B cell (primary cell): ENCODE data around the gene DOHH. TPM values are rescaled to one million over a fixed set of nuclear protein-coding genes. Genes with fewer than 3 reads are reported as not detected.
A peak's percentile ranks its signal among the peaks of the same experiment; 100 is the strongest.

Source experiments
- ATAC-seq: fragments of 200-7000 bp; cut with Tn5 transposase; one replicate; pipeline ENCODE4 v1.10.0; 2021; ENCODE audit warnings: low read depth, mild to moderate bottlenecking, moderate number of reproducible peaks, moderate library complexity
- CTCF ChIA-PET: fragments of 350-600 bp; sonication (Branson Sonifier 250); formaldehyde crosslinking; loops from one replicate; lab custom pipeline; 2021; ENCODE audit warnings: antibody characterized with exemption, inconsistent platforms; lab: Charles Lee
- POLR2A ChIA-PET: fragments of 350-600 bp; sonication (Branson Sonifier 250); formaldehyde crosslinking; loops from one replicate; lab custom pipeline; 2021; ENCODE audit warnings: antibody characterized with exemption; lab: Charles Lee
- DNase-seq: peaks from one replicate; pipeline ENCODE4 v3.0.0; 2013
- H2AFZ ChIP-seq: 2 replicates; pipeline ENCODE4 v1.6.1; 2012; ENCODE audit warnings: mild to moderate bottlenecking, low read depth, low read length; ENCODE audit not compliant: insufficient read depth, poor library complexity, severe bottlenecking
- H3K27ac ChIP-seq, 2 donors: 1 replicate in 1 of 2; 2 replicates in 1 of 2; pipeline ENCODE4 v1.5.1; 2012 to 2013; ENCODE audit warnings: low read length in 2 of 2, mild to moderate bottlenecking in 2 of 2, moderate library complexity in 1 of 2
- H3K27me3 ChIP-seq, 4 experiments: fragments of 200-600 bp in 1 of 4; sonication (generic) in 1 of 4; replicated peaks in 1 of 4; 1 replicate in 2 of 4; 2 replicates in 2 of 4; pipeline versions ENCODE4 v1.6.1 to v1.7.0; 2013 to 2016; ENCODE audit warnings: low read length in 3 of 4, mild to moderate bottlenecking in 2 of 4, mixed read lengths in 1 of 4, moderate library complexity in 1 of 4; ENCODE audit not compliant: insufficient read depth in 4 of 4, control insufficient read depth in 3 of 4; ENCODE audit errors: control extremely low read depth in 1 of 4
- H3K36me3 ChIP-seq, 2 experiments: replicated peaks in 1 of 2; 1 replicate in 1 of 2; 2 replicates in 1 of 2; pipeline versions ENCODE4 v1.6.1 to v1.7.1; 2013; ENCODE audit warnings: low read length in 1 of 2; ENCODE audit not compliant: insufficient read depth in 2 of 2, control insufficient read depth in 1 of 2; ENCODE audit errors: control extremely low read depth in 1 of 2, extremely low read depth in 1 of 2
- H3K4me1 ChIP-seq, 2 donors: fragments of 200-600 bp in 1 of 2; sonication (generic) in 1 of 2; 1 replicate in 1 of 2; 2 replicates in 1 of 2; pipeline versions ENCODE4 v1.5.1 to v1.6.1; 2013 to 2017; ENCODE audit warnings: low read length in 2 of 2; ENCODE audit not compliant: control insufficient read depth in 2 of 2, insufficient read depth in 2 of 2
- H3K4me2 ChIP-seq: replicated peaks from 2 replicates; pipeline ENCODE3; 2012; ENCODE audit warnings: mild to moderate bottlenecking, low read depth, low read length; ENCODE audit not compliant: poor library complexity, severe bottlenecking
- H3K4me3 ChIP-seq, 5 experiments: fragments of 200-600 bp in 1 of 5; sonication (generic) in 1 of 5; 1 replicate in 3 of 5; 2 replicates in 2 of 5; pipeline versions ENCODE4 v1.5.1 to v1.7.0; 2011 to 2016; ENCODE audit warnings: low read length in 4 of 5, mild to moderate bottlenecking in 4 of 5, low read depth in 2 of 5, control low read depth in 1 of 5, moderate library complexity in 1 of 5; ENCODE audit not compliant: insufficient read depth in 1 of 5; ENCODE audit errors: control extremely low read depth in 1 of 5, extremely low read depth in 1 of 5
- H3K79me2 ChIP-seq: fragments of 200-600 bp; sonication (generic); one replicate; pipeline ENCODE4 v1.6.0; 2016; ENCODE audit warnings: low read length; ENCODE audit not compliant: control insufficient read depth, insufficient read depth
- H3K9ac ChIP-seq: fragments of 200-600 bp; sonication (generic); 2 replicates; pipeline ENCODE4 v1.6.1; 2017; ENCODE audit warnings: mild to moderate bottlenecking, low read length, moderate library complexity
- H3K9me3 ChIP-seq, 3 donors: one replicate each; pipeline versions ENCODE4 v1.6.1 to v1.7.1; 2013; ENCODE audit warnings: low read length in 2 of 3; ENCODE audit not compliant: control insufficient read depth in 2 of 3, insufficient read depth in 1 of 3; ENCODE audit errors: control extremely low read depth in 1 of 3
- H4K20me1 ChIP-seq: 2 replicates; pipeline ENCODE4 v1.6.0; 2012; ENCODE audit warnings: mild to moderate bottlenecking, low read length; ENCODE audit not compliant: insufficient read depth, control insufficient read depth, poor library complexity, severe bottlenecking
- H3K27ac Mint-ChIP-seq: one replicate; pipeline ENCODE4 v1.8.0; 2021; ENCODE audit warnings: mixed read lengths
- H3K27me3 Mint-ChIP-seq: one replicate; pipeline ENCODE4 v1.8.0; 2021; ENCODE audit warnings: mixed read lengths
- H3K4me1 Mint-ChIP-seq: one replicate; pipeline ENCODE4 v1.8.0; 2021; ENCODE audit warnings: mixed read lengths
- H3K4me3 Mint-ChIP-seq: one replicate; pipeline ENCODE4 v1.8.0; 2021; ENCODE audit warnings: mixed read lengths
- H3K9me3 Mint-ChIP-seq: one replicate; pipeline ENCODE4 v1.8.0; 2022; ENCODE audit warnings: mixed read lengths; ENCODE audit not compliant: insufficient read depth
- EZH2 ChIP-seq: IDR thresholded peaks from 2 replicates; pipeline ENCODE4 v1.6.1; 2012; ENCODE audit warnings: borderline replicate concordance, low read depth, mild to moderate bottlenecking, moderate library complexity, low read length; ENCODE audit not compliant: insufficient read depth, poor library complexity, severe bottlenecking
- WGBS: methylation state at CpG from one replicate; pipeline ENCODE4 v1.1.5; 2013; ENCODE audit warnings: missing lambda C conversion rate; ENCODE audit not compliant: insufficient coverage; 5-methylcytosine and 5-hydroxymethylcytosine counted together
- intact Hi-C: fragments of 100-400 bp; cut with micrococcal nuclease; formaldehyde crosslinking; loops from one replicate; pipeline ENCODE4 v1.10.0; 2022
- polyA plus RNA-seq: library from polyadenylated mRNA; depleted of rRNA; stranded (reverse); fragments of >200 nt; gene quantifications from 2 replicates; pipeline ENCODE4 v1.2.3, GENCODE V29; 2012
- total RNA-seq, 2 donors: library from RNA; stranded (reverse); fragments of 120-200 nt in 1 of 2; gene quantifications; 1 replicate in 1 of 2; 2 replicates in 1 of 2; pipeline versions ENCODE4 v1.2.3 to v1.2.4, GENCODE V29; 2013 to 2022
- TF ChIP-seq, protein P1 (sequence below): fragments of 200-600 bp; IDR thresholded peaks from one replicate; pipeline ENCODE4 v1.8.0; 2022; ENCODE audit warnings: antibody characterized with exemption, mild to moderate bottlenecking

Gene DOHH
- total and polyA plus RNA-seq, 2 donors (not counting 1 experiment from before 2014, with no cell fraction given) = 6.6 to 8.6 TPM

- Mint-ChIP-seq H3K4me1 (peaks cover 56% of the 10 kb centered on the region), H3K27ac (no peak overlapping the region), H3K4me3 (no peak overlapping the region), H3K27me3 (no peaks in the 10 kb centered on the region), H3K9me3 (no peaks in the 10 kb centered on the region)
- ChIA-PET POLR2A (interaction anchor here (0.6 kb wide), 1 partner anchor 25 kb away, joined by 3 read pairs; no protein-coding TSS in a partner anchor), CTCF (no interaction called here)
- peaks cover 0 to 38% of the 10 kb centered on the region in 2 experiments for H3K36me3 ChIP-seq
- H3K4me3 ChIP-seq = no peak overlapping the region
- TF ChIP-seq, protein P1, sequence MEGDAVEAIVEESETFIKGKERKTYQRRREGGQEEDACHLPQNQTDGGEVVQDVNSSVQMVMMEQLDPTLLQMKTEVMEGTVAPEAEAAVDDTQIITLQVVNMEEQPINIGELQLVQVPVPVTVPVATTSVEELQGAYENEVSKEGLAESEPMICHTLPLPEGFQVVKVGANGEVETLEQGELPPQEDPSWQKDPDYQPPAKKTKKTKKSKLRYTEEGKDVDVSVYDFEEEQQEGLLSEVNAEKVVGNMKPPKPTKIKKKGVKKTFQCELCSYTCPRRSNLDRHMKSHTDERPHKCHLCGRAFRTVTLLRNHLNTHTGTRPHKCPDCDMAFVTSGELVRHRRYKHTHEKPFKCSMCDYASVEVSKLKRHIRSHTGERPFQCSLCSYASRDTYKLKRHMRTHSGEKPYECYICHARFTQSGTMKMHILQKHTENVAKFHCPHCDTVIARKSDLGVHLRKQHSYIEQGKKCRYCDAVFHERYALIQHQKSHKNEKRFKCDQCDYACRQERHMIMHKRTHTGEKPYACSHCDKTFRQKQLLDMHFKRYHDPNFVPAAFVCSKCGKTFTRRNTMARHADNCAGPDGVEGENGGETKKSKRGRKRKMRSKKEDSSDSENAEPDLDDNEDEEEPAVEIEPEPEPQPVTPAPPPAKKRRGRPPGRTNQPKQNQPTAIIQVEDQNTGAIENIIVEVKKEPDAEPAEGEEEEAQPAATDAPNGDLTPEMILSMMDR = no peak
- TF ChIP-seq EZH2 = no peak
- ATAC-seq (no peak), DNase-seq (no peak)
- no peaks in the 10 kb centered on the region for H3K27me3 ChIP-seq
- peaks cover 9 to 11% of the 10 kb centered on the region in 2 donors for H3K4me1 ChIP-seq
- H3K79me2 ChIP-seq = peaks cover 95% of the 10 kb centered on the region
- peaks cover 78% of the 10 kb centered on the region for H4K20me1 ChIP-seq
- intact Hi-C loops = no loop called here
- H3K9ac ChIP-seq = no peak overlapping the region
- no peak overlapping the region for H3K4me2 ChIP-seq
- H2AFZ ChIP-seq = no peak overlapping the region
- no peak overlapping the region for H3K27ac ChIP-seq
- no peaks in the 10 kb centered on the region for H3K9me3 ChIP-seq
- 95% methylated on average over 22 of the region's 22 CpGs for WGBS
Measured at GRCh38 chr19:3510727-3511126, 10.3 kb upstream of the DOHH start.

DNA sequence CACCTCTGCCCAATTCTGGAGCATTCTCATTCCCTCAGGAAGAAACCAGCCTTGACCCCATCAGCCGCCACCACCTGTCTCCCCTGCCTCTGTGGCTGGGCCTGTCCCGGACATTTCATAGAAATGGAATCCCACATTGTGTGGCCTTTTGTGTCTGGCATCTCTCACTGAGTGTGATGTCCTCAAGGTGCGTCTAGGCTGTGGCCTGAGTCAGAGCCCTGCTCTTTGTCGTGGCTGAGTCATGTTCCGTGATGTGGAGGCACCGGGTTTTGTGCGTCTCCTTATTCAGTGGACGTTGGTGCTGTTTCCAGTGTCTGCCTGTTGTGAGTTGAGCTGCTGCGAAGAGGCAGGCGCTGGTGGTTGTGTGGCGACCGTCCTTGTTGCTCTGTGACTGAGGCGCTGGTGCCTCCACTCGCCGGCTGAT lies 9.1 kb upstream of the DOHH start:
- peaks cover 9 to 17% of the 10 kb centered on the region in 2 donors for H3K4me1 ChIP-seq
- H3K27ac ChIP-seq = no peak overlapping the region
- WGBS = 98% methylated on average over 15 of the region's 15 CpGs
- H3K27ac Mint-ChIP-seq = no peak overlapping the region
- TF ChIP-seq, protein P1 = no peak
- TF ChIP-seq EZH2 = no peak
- DNase-seq = no peak
- H3K4me3 Mint-ChIP-seq = peak overlapping the region; percentile 30
- peaks cover 67% of the 10 kb centered on the region for H4K20me1 ChIP-seq
- CTCF ChIA-PET = interaction anchor here (0.5 to 1.1 kb wide), 2 partner anchors 36 to 340 kb away, joined by 3 to 4 read pairs; no protein-coding TSS in a partner anchor
- POLR2A ChIA-PET = no interaction called here
- H3K4me2 ChIP-seq = no peak overlapping the region
- no peaks in the 10 kb centered on the region for H3K27me3 ChIP-seq
- H3K4me3 ChIP-seq = no peak overlapping the region
- H3K79me2 ChIP-seq = peaks cover 91% of the 10 kb centered on the region
- H2AFZ ChIP-seq = no peak overlapping the region
- intact Hi-C loops = loop anchor here (5.0 to 10.0 kb wide), 5 partner anchors 253 to 1283 kb away; partner anchors contain the start of genes APBA3, FEM1A, HDGFL2 and MRPL54
- no peaks in the 10 kb centered on the region for H3K27me3 Mint-ChIP-seq
- no peak for ATAC-seq
- no peak overlapping the region for H3K9ac ChIP-seq
- no peaks in the 10 kb centered on the region for H3K9me3 Mint-ChIP-seq
- peaks cover 0 to 35% of the 10 kb centered on the region in 2 experiments for H3K36me3 ChIP-seq
- H3K9me3 ChIP-seq = no peaks in the 10 kb centered on the region
- peaks cover 58% of the 10 kb centered on the region for H3K4me1 Mint-ChIP-seq
